ENCODE measurements around the gene TRIOBP.

The TRIOBP gene

DNA sequence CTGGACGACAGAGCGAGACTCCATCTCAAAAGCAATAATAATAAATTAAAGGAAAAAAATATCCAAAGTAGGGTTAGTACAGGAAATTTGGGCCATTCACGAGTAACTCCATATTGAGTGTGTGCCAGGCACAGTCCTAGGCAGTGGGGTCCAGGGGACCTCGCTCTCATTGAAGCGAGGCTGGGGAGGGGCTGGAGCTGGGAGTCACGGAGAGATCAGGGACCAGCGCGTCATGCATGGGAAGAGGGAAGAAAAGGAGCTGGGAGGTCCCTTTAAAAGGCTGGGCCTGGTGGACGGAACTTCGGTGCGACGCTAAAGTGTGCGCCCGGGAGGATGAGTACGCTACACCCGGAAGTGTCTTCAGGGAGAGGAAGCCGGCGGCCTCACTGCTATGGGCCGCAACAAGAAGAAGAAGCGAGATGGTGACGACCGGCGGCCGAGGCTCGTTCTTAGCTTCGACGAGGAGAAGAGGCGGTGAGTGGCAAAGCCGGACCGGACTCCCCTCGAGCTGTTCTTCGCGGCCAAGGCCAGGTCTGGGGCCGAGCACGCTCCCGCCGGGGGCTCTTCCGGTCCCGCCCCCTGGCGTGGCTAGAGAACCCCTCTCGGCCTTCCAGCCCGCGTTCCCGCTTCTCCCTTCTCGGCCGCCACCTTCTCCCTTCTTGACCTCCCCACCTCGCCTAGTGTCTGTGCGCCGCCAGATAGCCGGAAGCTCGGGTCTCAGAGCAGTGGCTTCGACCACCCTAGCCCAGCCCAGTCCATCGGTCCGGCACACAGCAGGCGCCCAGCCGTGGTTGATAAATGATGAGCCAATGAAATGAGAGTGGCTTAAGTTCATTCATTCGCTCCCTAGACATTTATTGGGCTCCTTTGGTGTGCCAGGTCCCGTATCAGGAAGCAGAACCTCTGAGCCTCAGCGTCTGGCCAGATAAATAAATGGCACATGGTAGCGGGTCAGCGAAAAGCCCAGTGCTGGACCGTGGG lies 10.6 kb upstream of the TRIOBP start, which contains the start of gene NOL12 (continued):
- TF ChIP-seq YY2 (tag by site-specific recombination; IDR thresholded peaks at IDR 0.05) (peak; percentile 90), OVOL3 (tag by site-specific recombination; IDR thresholded peaks at IDR 0.05) (peak; percentile 36), ZNF501 (tag by site-specific recombination; IDR thresholded peaks at IDR 0.05) (peak; percentile 98), ZNF302 (tag by site-specific recombination; IDR thresholded peaks at IDR 0.05; ENCODE audit: low read depth) (no peak), ZIC2 (tag by site-specific recombination; IDR thresholded peaks at IDR 0.05) (peak; percentile 70), ZNF23 (tag by site-specific recombination; IDR thresholded peaks at IDR 0.05; ENCODE audit: borderline replicate concordance) (no peak), FEZF1 (tag by site-specific recombination; IDR thresholded peaks at IDR 0.05) (peak; percentile 48), ZNF416 (tag by site-specific recombination; IDR thresholded peaks at IDR 0.05) (no peak), ZNF791 (tag by site-specific recombination; IDR thresholded peaks at IDR 0.05) (no peak), ZNF830 (tag by site-specific recombination; IDR thresholded peaks at IDR 0.05; ENCODE audit: low read depth) (no peak), TRIM28 (IDR thresholded peaks at IDR 0.05; ENCODE audit: borderline replicate concordance, low read length) (peak; percentile 91), ZSCAN16 (tag by site-specific recombination; IDR thresholded peaks at IDR 0.05) (0 out of 2 replicates have a peak, but pooled peaks have one; percentile 65), ZBTB7A (tag by site-specific recombination; IDR thresholded peaks at IDR 0.05; ENCODE audit: low read depth) (peak; percentile 86; the same call in 1 of the 2 replicates), ZNF155 (tag by site-specific recombination; IDR thresholded peaks at IDR 0.05) (no peak), ZNF133 (tag by site-specific recombination; IDR thresholded peaks at IDR 0.05) (no peak), KLF16 (tag by site-specific recombination; IDR thresholded peaks at IDR 0.05) (peak; percentile 100), RBAK (tag by site-specific recombination; IDR thresholded peaks at IDR 0.05) (no peak), SP3 (tag by site-specific recombination; IDR thresholded peaks at IDR 0.05) (peak; percentile 98), ZNF837 (tag by site-specific recombination; IDR thresholded peaks at IDR 0.05) (no peak), ZNF544 (tag by site-specific recombination; IDR thresholded peaks at IDR 0.05) (no peak), ZNF629 (tag by site-specific recombination; IDR thresholded peaks at IDR 0.05) (peak; percentile 90), ZNF596 (tag by site-specific recombination; IDR thresholded peaks at IDR 0.05) (peak; percentile 51; the same call in 1 of the 2 replicates), ZNF76 (tag by site-specific recombination; IDR thresholded peaks at IDR 0.05; ENCODE audit: borderline replicate concordance, low read depth) (peak; percentile 88; the same call in 1 of the 2 replicates), ZNF423 (tag by site-specific recombination; IDR thresholded peaks at IDR 0.05) (no peak)
- TF ChIP-seq, protein P1, sequence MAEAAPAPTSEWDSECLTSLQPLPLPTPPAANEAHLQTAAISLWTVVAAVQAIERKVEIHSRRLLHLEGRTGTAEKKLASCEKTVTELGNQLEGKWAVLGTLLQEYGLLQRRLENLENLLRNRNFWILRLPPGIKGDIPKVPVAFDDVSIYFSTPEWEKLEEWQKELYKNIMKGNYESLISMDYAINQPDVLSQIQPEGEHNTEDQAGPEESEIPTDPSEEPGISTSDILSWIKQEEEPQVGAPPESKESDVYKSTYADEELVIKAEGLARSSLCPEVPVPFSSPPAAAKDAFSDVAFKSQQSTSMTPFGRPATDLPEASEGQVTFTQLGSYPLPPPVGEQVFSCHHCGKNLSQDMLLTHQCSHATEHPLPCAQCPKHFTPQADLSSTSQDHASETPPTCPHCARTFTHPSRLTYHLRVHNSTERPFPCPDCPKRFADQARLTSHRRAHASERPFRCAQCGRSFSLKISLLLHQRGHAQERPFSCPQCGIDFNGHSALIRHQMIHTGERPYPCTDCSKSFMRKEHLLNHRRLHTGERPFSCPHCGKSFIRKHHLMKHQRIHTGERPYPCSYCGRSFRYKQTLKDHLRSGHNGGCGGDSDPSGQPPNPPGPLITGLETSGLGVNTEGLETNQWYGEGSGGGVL (tag by site-specific recombination; IDR thresholded peaks at IDR 0.05) = peak; percentile 62
- TF ChIP-seq, protein P2, sequence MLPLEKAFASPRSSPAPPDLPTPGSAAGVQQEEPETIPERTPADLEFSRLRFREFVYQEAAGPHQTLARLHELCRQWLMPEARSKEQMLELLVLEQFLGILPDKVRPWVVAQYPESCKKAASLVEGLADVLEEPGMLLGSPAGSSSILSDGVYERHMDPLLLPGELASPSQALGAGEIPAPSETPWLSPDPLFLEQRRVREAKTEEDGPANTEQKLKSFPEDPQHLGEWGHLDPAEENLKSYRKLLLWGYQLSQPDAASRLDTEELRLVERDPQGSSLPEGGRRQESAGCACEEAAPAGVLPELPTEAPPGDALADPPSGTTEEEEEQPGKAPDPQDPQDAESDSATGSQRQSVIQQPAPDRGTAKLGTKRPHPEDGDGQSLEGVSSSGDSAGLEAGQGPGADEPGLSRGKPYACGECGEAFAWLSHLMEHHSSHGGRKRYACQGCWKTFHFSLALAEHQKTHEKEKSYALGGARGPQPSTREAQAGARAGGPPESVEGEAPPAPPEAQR (tag by site-specific recombination; IDR thresholded peaks at IDR 0.05) = peak; percentile 72; the same call in 1 of the 2 replicates
- TF ChIP-seq, protein P3, sequence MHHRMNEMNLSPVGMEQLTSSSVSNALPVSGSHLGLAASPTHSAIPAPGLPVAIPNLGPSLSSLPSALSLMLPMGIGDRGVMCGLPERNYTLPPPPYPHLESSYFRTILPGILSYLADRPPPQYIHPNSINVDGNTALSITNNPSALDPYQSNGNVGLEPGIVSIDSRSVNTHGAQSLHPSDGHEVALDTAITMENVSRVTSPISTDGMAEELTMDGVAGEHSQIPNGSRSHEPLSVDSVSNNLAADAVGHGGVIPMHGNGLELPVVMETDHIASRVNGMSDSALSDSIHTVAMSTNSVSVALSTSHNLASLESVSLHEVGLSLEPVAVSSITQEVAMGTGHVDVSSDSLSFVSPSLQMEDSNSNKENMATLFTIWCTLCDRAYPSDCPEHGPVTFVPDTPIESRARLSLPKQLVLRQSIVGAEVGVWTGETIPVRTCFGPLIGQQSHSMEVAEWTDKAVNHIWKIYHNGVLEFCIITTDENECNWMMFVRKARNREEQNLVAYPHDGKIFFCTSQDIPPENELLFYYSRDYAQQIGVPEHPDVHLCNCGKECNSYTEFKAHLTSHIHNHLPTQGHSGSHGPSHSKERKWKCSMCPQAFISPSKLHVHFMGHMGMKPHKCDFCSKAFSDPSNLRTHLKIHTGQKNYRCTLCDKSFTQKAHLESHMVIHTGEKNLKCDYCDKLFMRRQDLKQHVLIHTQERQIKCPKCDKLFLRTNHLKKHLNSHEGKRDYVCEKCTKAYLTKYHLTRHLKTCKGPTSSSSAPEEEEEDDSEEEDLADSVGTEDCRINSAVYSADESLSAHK (tag by site-specific recombination; IDR thresholded peaks at IDR 0.05) = peak; percentile 74
- TF ChIP-seq, protein P4, sequence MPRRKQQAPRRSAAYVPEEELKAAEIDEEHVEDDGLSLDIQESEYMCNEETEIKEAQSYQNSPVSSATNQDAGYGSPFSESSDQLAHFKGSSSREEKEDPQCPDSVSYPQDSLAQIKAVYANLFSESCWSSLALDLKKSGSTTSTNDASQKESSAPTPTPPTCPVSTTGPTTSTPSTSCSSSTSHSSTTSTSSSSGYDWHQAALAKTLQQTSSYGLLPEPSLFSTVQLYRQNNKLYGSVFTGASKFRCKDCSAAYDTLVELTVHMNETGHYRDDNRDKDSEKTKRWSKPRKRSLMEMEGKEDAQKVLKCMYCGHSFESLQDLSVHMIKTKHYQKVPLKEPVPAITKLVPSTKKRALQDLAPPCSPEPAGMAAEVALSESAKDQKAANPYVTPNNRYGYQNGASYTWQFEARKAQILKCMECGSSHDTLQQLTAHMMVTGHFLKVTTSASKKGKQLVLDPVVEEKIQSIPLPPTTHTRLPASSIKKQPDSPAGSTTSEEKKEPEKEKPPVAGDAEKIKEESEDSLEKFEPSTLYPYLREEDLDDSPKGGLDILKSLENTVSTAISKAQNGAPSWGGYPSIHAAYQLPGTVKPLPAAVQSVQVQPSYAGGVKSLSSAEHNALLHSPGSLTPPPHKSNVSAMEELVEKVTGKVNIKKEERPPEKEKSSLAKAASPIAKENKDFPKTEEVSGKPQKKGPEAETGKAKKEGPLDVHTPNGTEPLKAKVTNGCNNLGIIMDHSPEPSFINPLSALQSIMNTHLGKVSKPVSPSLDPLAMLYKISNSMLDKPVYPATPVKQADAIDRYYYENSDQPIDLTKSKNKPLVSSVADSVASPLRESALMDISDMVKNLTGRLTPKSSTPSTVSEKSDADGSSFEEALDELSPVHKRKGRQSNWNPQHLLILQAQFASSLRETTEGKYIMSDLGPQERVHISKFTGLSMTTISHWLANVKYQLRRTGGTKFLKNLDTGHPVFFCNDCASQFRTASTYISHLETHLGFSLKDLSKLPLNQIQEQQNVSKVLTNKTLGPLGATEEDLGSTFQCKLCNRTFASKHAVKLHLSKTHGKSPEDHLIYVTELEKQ (tag by site-specific recombination; IDR thresholded peaks at IDR 0.05; ENCODE audit: borderline replicate concordance) = peak; percentile 87
- TF ChIP-seq, protein P5, sequence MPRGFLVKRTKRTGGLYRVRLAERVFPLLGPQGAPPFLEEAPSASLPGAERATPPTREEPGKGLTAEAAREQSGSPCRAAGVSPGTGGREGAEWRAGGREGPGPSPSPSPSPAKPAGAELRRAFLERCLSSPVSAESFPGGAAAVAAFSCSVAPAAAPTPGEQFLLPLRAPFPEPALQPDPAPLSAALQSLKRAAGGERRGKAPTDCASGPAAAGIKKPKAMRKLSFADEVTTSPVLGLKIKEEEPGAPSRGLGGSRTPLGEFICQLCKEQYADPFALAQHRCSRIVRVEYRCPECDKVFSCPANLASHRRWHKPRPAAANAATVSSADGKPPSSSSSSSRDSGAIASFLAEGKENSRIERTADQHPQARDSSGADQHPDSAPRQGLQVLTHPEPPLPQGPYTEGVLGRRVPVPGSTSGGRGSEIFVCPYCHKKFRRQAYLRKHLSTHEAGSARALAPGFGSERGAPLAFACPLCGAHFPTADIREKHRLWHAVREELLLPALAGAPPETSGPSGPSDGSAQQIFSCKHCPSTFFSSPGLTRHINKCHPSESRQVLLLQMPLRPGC (tag by site-specific recombination; IDR thresholded peaks at IDR 0.05) = peak; percentile 87

All from HEK293 (cell line).